ENCODE data around the gene ZNF691.
"Not testable (repeated sequence)": the region's sequence is repeated elsewhere in the genome, so short reads cannot be mapped to it uniquely, and the experiment has no call there.

The ZNF691 gene

DNA sequence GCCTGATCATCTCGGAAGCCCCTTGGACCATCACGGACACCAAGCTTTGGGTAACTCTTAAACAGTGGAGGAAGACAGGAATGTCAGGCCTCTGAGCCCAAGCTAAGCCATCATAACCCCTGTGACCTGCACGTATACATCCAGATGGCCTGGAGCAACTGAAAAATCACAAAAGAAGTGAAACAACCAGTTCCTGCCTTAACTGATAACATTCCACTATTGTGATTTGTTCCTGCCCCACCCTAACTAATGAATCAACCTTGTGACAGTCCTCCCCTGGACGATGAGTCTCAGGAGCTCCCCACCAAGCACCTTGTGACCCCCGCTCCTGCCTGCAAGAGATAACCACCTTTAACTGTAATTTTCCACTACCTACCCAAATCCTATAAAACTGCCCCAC, 13.0 kb downstream of the ZNF691 start:
- not testable (repeated sequence) for DNase-seq (ENCODE audit: low spot score)

DNA sequence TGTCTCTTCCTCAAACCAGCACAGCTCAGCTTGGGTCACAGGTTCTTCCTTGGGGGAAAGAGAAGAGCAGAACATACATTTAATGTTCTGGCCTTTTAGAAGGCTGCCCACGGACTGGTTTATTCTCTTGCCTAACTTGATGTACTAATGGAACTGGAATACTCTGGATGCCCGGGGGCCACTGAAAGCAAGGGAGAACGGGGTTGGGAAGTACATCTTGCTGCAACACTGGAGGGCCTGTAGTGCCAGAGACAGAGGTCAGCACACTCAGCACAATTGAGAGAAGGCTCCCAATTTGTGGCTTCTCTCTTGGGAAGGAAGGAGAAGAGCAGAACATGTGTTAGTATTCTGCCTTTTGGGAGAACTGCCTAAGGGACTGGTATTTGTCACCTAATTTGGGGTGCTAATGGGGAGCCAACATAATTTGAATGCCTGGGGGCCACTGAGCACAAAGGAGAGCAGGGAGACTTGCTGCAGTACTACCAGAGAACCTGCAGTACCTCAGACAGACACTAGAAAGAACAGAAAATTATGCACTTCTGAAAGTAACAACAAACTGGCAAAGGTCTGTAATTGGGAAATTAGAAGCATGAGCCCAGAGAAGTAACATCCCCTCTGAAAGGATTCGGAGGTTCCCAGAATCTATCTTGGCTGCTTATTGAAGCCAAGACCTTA, 14.1 kb downstream of the ZNF691 start:
- DNase-seq (ENCODE audit: low spot score), result peak; percentile 16

DNA sequence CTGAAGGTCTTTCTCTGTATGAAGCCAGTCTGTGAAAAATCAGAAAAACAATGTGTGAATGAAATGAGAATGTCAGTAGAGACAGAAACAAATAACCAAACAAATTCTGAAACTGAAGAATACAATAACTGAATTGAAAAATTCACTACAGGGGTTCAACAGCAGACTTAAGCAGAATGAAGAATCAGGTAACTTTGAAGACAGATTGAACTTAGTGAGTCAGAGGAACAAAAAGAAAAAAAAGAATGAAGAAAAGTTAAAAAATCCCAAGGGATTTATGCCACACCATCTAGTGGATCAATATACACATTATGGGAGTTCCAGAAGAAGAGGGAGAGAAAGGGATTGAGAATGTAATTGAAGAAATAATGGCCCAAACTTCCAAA, 14.6 kb downstream of the ZNF691 start:
- DNase-seq (ENCODE audit: low spot score), result no peak

GRCh38 chr1:42866549-42866948, 20.1 kb downstream of the ZNF691 start:
- no peak for DNase-seq (ENCODE audit: low spot score)

DNA sequence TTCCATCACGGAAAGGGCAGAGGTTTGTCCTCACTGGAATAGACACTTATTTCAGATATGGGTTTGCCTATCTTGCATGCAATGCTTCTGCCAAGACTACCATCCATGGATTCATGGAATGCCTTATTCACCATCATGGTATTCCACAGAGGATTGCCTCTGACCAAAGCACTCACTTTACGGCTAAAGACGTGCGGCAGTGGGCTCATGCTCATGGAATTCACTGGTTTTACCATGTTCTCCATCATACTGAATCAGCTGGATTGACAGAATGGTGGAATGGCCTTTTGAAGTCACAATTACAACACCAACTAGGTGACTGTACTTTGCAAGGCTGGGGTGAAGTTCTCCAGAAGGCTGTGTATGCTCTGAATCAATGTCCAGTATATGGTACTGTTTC, 22.1 kb downstream of the ZNF691 start:
- not testable (repeated sequence) for DNase-seq (ENCODE audit: low spot score)

DNA sequence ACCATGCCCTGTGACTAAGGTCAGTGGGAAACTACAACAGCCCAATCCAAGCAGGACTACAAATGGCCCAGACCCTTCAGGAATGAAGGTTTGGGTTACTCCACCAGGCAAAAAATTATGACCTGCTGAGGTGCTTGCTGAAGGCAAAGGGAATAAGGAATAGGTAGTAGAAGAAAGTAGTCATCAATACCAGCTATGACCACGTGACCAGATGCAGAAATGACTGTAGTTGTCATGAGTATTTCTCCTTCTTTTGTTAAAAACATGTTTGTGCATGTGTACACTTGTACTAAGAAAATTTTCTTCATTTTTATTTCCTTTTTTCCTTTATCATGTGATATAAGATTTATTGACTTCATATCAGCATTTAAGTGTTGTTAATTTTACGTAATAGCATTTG, 22.8 kb downstream of the ZNF691 start:
- DNase-seq (ENCODE audit: low spot score), result not testable (repeated sequence)

- DNase-seq (ENCODE audit: low spot score), result not testable (repeated sequence)
These were observed 23.3 kb downstream of the ZNF691 start for GRCh38 chr1:42869751-42870150.

- DNase-seq (ENCODE audit: low spot score), result not testable (repeated sequence)
These were observed 26.7 kb downstream of the ZNF691 start for GRCh38 chr1:42873108-42873507.

DNA sequence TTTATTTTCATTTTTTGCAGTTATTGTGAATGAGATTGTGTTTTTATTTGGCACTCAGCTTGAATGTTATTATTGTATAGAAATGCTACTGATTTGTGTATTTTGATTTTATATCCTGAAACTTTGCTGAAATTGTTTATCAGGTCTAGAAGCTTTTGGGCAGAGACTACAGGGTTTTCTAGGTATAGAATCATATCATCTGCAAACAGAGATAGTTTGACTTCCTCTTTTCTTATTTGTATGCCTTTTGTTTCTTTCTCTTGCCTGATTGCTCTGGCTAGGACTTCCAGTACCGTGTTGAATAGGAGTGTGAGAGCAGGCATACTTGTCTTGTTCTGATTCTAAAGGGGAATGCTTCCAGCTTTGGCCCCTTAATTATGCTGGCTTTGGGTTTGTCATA, 27.3 kb downstream of the ZNF691 start:
- DNase-seq (ENCODE audit: low spot score), result no peak

GRCh38 chr1:42876009-42876408, 29.6 kb downstream of the ZNF691 start:
- no peak for DNase-seq (ENCODE audit: low spot score)

DNA sequence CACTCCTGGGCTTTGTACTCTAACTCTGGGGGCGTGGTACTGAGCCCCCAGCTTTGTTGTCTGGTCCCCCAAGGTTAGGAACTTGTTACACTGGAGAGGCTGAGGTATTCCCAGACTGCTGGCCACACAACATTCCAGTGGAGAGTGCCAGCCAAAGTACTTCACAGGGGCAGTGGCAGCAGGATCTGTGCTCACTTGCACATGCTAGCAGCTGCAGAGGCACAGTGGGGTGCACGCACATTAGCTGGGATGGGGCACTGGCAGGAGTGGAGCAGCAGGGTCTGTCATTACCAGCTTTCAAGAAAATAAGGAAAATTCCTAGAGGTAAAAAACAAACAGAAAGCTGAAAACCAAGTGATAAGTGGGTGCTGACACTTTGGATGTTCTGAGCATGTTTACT, 31.0 kb downstream of the ZNF691 start:
- no peak for DNase-seq (ENCODE audit: low spot score)

GRCh38 chr1:42880384-42880783, 34.0 kb downstream of the ZNF691 start:
- DNase-seq (ENCODE audit: low spot score), result no peak

- no peak for DNase-seq (ENCODE audit: low spot score)
These were observed 39.8 kb downstream of the ZNF691 start for GRCh38 chr1:42886046-42886739.

DNA sequence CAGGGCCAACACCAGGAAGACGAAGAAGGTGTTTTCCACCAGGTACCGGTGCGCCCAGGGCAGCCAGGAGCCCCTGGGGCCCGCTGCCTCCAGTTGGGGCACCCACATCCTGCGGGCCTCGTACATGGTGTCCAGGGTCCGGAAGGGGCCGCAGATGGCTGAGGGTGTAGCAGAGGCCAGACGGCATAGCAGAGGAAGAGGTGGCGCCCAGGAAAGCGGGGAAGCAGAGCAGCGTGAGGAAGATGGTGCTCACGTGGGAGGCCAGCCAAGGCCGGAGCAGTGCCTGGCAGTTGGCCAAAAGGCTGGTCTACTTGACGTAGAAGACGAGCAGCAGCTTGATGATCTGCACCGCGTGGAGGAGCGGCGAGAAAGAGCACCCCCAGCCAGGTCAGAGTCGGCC, 40.4 kb downstream of the ZNF691 start:
- DNase-seq (ENCODE audit: low spot score), result no peak

GRCh38 chr1:42887366-42887765, 41.0 kb downstream of the ZNF691 start:
- DNase-seq (ENCODE audit: low spot score), result no peak

DNA sequence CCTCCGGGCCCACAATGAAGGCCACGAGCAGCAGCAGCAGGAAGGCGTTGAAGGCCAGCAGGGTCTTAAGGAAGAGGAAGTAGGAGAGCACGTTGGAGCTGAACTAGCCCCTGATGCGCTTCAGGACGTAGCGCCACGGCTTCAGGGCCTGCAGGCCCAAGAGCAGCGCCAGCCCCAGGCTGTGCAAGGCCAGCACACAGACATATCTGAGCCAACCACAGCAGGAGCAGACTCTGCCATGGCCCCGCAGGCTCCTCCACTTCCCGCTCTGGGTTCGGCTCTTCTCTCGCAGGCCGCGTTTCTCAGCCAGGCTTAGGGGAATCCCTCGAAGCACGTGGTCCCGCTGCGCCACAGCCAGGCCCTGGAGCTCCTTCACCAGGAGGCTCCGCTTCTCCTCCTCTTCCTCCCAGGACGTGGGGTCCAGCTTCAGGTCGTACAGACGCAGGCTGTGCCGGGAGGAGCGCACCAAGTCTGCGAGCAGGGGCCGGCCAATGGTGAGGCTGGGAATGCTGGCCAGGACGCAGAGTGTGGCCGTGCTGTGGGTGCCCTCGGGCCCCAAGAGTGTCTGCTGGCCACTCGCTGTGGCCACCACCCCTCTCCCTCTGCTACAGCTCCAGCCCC, 41.7 kb downstream of the ZNF691 start:
- no peak for DNase-seq (ENCODE audit: low spot score)

GRCh38 chr1:42889264-42889663, 42.9 kb downstream of the ZNF691 start:
- no peak for DNase-seq (ENCODE audit: low spot score)

DNA sequence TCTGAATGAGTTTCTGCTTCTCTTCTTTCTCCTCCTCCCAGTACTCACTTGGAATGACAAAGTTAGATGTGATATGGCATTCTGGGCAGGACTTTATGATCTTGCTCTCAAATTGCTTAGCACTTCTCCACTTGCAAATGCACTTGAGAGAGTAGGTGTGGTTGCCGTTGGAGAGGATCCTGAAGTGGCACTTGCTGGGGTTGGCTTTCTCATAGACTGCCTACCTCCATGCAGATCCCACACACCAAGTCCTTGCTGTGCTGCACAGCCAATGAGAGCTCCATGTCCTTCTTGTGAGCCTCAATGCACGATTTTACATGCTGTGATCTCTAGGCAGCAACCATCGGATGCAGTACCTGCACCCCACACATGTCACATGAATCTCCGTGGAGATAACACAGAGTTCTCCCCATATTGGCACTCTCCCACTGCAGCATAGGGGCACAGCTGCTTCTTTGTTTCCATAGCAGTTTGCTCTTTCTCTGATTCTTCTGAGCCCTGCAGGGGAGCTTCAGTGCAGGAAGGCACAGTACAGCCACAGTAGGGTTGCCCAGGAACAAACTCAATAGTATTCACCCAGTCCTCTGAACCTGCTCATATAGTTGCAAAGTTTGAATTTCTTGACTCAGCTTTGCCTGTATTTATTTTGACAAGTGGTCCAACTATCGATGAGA, 45.2 kb downstream of the ZNF691 start:
- DNase-seq (ENCODE audit: low spot score), result no peak

DNA sequence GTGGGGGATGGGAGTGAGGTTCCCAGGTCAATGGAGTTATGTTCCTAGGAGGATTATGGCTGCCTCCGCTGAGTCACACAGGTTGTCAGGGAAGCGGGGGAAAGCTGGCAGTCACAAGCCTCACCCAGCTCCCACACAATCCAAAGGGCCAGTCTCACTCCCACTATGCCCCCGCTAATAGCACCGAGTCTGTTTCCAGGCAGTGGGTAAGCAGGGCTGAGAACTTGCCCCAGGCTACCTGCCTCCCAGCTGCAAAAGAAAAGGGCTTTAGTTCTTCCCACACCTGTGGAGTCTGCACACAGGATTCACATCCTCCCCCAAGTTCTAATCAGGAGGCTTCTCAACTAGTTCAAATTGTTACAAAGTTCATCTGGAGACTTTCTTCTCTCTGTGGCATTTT, 53.5 kb downstream of the ZNF691 start:
- not testable (repeated sequence) for DNase-seq (ENCODE audit: low spot score)

All from HuH-7 (cell line).